CD14-positive monocyte (primary cell): ENCODE data around the gene FHIT. TPM values are rescaled to one million over a fixed set of nuclear protein-coding genes. Genes with fewer than 3 reads are reported as not detected.
"Not testable (repeated sequence)": the region's sequence is repeated elsewhere in the genome, so short reads cannot be mapped to it uniquely, and the experiment has no call there.

Experiments
- DNase-seq, 3 donors: peaks; one replicate each; pipeline ENCODE4 v3.0.0-alpha.2; 2011 to 2022
- H2AFZ ChIP-seq: 2 replicates; pipeline ENCODE4 v1.6.0; 2012; ENCODE audit warnings: mild to moderate bottlenecking, low read depth, low read length, inconsistent platforms; ENCODE audit not compliant: insufficient read depth, poor library complexity, severe bottlenecking
- H3K27ac ChIP-seq, 2 donors: 1 replicate in 1 of 2; 2 replicates in 1 of 2; pipeline ENCODE4 v1.5.1; 2012 to 2013; ENCODE audit warnings: low read length in 2 of 2, control low read depth in 1 of 2, inconsistent platforms in 1 of 2, low read depth in 1 of 2, mild to moderate bottlenecking in 1 of 2
- H3K27me3 ChIP-seq, 2 donors: one replicate each; pipeline versions ENCODE4 v1.6.0 to v1.6.1; 2011 to 2013; ENCODE audit warnings: low read length in 2 of 2; ENCODE audit not compliant: control insufficient read depth in 2 of 2, insufficient read depth in 2 of 2
- H3K36me3 ChIP-seq, 2 donors: replicated peaks in 1 of 2; 1 replicate in 1 of 2; 2 replicates in 1 of 2; pipeline versions ENCODE4 v1.5.1 to v1.6.1; 2012 to 2013; ENCODE audit warnings: low read length in 2 of 2, control low read depth in 1 of 2, inconsistent platforms in 1 of 2, mild to moderate bottlenecking in 1 of 2; ENCODE audit not compliant: insufficient read depth in 2 of 2, control insufficient read depth in 1 of 2
- H3K4me1 ChIP-seq, 2 donors: 1 replicate in 1 of 2; 2 replicates in 1 of 2; pipeline versions ENCODE4 v1.5.1 to v1.6.1; 2012 to 2013; ENCODE audit warnings: low read length in 2 of 2, control low read depth in 1 of 2, inconsistent platforms in 1 of 2, mild to moderate bottlenecking in 1 of 2, moderate library complexity in 1 of 2; ENCODE audit not compliant: insufficient read depth in 2 of 2, control insufficient read depth in 1 of 2
- H3K4me2 ChIP-seq: replicated peaks from 2 replicates; pipeline ENCODE3; 2012; ENCODE audit warnings: low read length, moderate library complexity, mild to moderate bottlenecking; ENCODE audit not compliant: poor library complexity, severe bottlenecking; ENCODE audit errors: extremely low read depth
- H3K4me3 ChIP-seq, 3 experiments: fragments of 200-600 bp in 1 of 3; sonication (generic) in 1 of 3; replicated peaks in 1 of 3; 1 replicate in 2 of 3; 2 replicates in 1 of 3; pipeline ENCODE4 v1.5.1; 2011 to 2013; ENCODE audit warnings: low read length in 3 of 3, mild to moderate bottlenecking in 3 of 3, control low read depth in 2 of 3, low read depth in 2 of 3, inconsistent platforms in 1 of 3, moderate library complexity in 1 of 3
- H3K79me2 ChIP-seq: 2 replicates; pipeline ENCODE4 v1.6.0; 2012; ENCODE audit warnings: mild to moderate bottlenecking, control low read depth, inconsistent platforms, low read length, moderate library complexity; ENCODE audit not compliant: insufficient read depth
- H3K9ac ChIP-seq: 2 replicates; pipeline ENCODE4 v1.6.0; 2017; ENCODE audit warnings: low read length, mild to moderate bottlenecking; ENCODE audit not compliant: insufficient read depth, poor library complexity, severe bottlenecking
- H3K9me3 ChIP-seq, 2 donors: replicated peaks in 1 of 2; 1 replicate in 1 of 2; 2 replicates in 1 of 2; pipeline versions ENCODE4 v1.5.1 to v1.6.1; 2012 to 2013; ENCODE audit warnings: low read length in 2 of 2, control low read depth in 1 of 2; ENCODE audit not compliant: control insufficient read depth in 1 of 2, insufficient read depth in 1 of 2
- H4K20me1 ChIP-seq: 2 replicates; pipeline ENCODE4 v1.6.0; 2012; ENCODE audit warnings: mild to moderate bottlenecking, low read length, control low read depth, moderate library complexity; ENCODE audit not compliant: insufficient read depth
- H3K27ac Mint-ChIP-seq, 7 donors: one replicate each; pipeline ENCODE4 v1.8.0; 2020; ENCODE audit warnings: mild to moderate bottlenecking in 7 of 7, mixed read lengths in 7 of 7, moderate library complexity in 6 of 7, inconsistent platforms in 2 of 7
- H3K27me3 Mint-ChIP-seq, 3 donors: one replicate each; pipeline ENCODE4 v1.8.0; 2021 to 2022; ENCODE audit warnings: low read depth in 3 of 3, mild to moderate bottlenecking in 3 of 3, mixed read lengths in 3 of 3, moderate library complexity in 3 of 3, inconsistent platforms in 1 of 3
- H3K36me3 Mint-ChIP-seq, 2 donors: one replicate each; pipeline ENCODE4 v1.8.0; 2020; ENCODE audit warnings: mixed read lengths in 2 of 2, inconsistent platforms in 1 of 2, mild to moderate bottlenecking in 1 of 2
- H3K4me1 Mint-ChIP-seq: one replicate; pipeline ENCODE4 v1.8.0; 2020; ENCODE audit warnings: mild to moderate bottlenecking, mixed read lengths
- H3K4me3 Mint-ChIP-seq, 2 donors: one replicate each; pipeline ENCODE4 v1.8.0; 2020; ENCODE audit warnings: mild to moderate bottlenecking in 2 of 2, mixed read lengths in 2 of 2, moderate library complexity in 1 of 2
- H3K9me3 Mint-ChIP-seq, 7 donors: one replicate each; pipeline ENCODE4 v1.8.0; 2020 to 2022; ENCODE audit warnings: mixed read lengths in 7 of 7, mild to moderate bottlenecking in 6 of 7, moderate library complexity in 6 of 7, inconsistent platforms in 2 of 7
- CTCF ChIP-seq: fragments of 200-600 bp; IDR thresholded peaks from one replicate; pipeline ENCODE4 v1.8.0; 2022; ENCODE audit warnings: antibody characterized with exemption, mild to moderate bottlenecking
- WGBS: methylation state at CpG from one replicate; pipeline ENCODE4 v1.1.5; 2013; ENCODE audit warnings: missing lambda C conversion rate; ENCODE audit not compliant: insufficient coverage; 5-methylcytosine and 5-hydroxymethylcytosine counted together
- intact Hi-C, 2 donors: fragments of 100-400 bp; cut with micrococcal nuclease; formaldehyde crosslinking; loops; one replicate each; pipeline versions ENCODE4 v1.15.0 to v1.15.1; 2023
- polyA plus RNA-seq, 3 donors: library from polyadenylated mRNA; depleted of rRNA in 1 of 3; unstranded in 2 of 3; stranded (reverse) in 1 of 3; fragments of 300-500 nt in 2 of 3; fragments of >200 nt in 1 of 3; fragmentation: Illumina TruSeq in 2 of 3; gene quantifications; 1 replicate in 2 of 3; 2 replicates in 1 of 3; pipeline ENCODE4 v1.2.3, GENCODE V29; 2012 to 2021

The FHIT gene
- polyA plus RNA-seq, 3 donors = 1.7 to 3.4 (median 3.2) TPM

GRCh38 chr3:59803268-59803667 is 1448.0 kb downstream of the FHIT start:
- peaks cover 2 to 3% (median 2%) of the 10 kb centered on the region in 3 donors for H3K27me3 Mint-ChIP-seq
- TF ChIP-seq CTCF = no peak
- no peaks in the 10 kb centered on the region for H3K4me1 Mint-ChIP-seq
- H4K20me1 ChIP-seq = no peaks in the 10 kb centered on the region
- no peak overlapping the region for H3K4me3 ChIP-seq
- H3K9me3 ChIP-seq = no peaks in the 10 kb centered on the region
- no peaks in the 10 kb centered on the region for H3K27me3 ChIP-seq
- no peaks in the 10 kb centered on the region for H3K36me3 ChIP-seq
- WGBS = over 99% methylated on average over 11 of the region's 11 CpGs
- H3K27ac ChIP-seq = no peak overlapping the region
- no peaks in the 10 kb centered on the region for H3K4me1 ChIP-seq
- no peak overlapping the region for H2AFZ ChIP-seq
- H3K4me3 Mint-ChIP-seq = no peak overlapping the region
- H3K27ac Mint-ChIP-seq = no peak overlapping the region
- no peaks in the 10 kb centered on the region for H3K79me2 ChIP-seq
- no peaks in the 10 kb centered on the region for H3K9me3 Mint-ChIP-seq
- no peak overlapping the region for H3K4me2 ChIP-seq
- no peaks in the 10 kb centered on the region for H3K36me3 Mint-ChIP-seq
- H3K9ac ChIP-seq = no peak overlapping the region
- DNase-seq = no peak
- intact Hi-C loops = no loop called here

- H3K27me3 ChIP-seq, H3K9me3 Mint-ChIP-seq, DNase-seq, H3K9me3 ChIP-seq, H2AFZ ChIP-seq, H3K27ac Mint-ChIP-seq, H3K79me2 ChIP-seq, H3K4me1 ChIP-seq, H3K27ac ChIP-seq, H3K36me3 Mint-ChIP-seq, H3K4me2 ChIP-seq, H4K20me1 ChIP-seq, H3K27me3 Mint-ChIP-seq, H3K9ac ChIP-seq, H3K4me3 Mint-ChIP-seq, H3K4me1 Mint-ChIP-seq, H3K4me3 ChIP-seq, intact Hi-C loops, H3K36me3 ChIP-seq: not testable (repeated sequence)
- WGBS = 79% methylated on average over 2 of the region's 5 CpGs
Measured at GRCh38 chr3:59802453-59802852, 1448.8 kb downstream of the FHIT start.
